Choroid plexus epithelial cell (primary cell): ENCODE data around the gene TSNAXIP1.
A peak's percentile ranks its signal among the peaks of the same experiment; 100 is the strongest.
"Not testable (repeated sequence)": the region's sequence is repeated elsewhere in the genome, so short reads cannot be mapped to it uniquely, and the experiment has no call there.

Source experiments
- DNase-seq: peaks from one replicate; pipeline ENCODE4 v3.0.0-alpha.2; 2010; ENCODE audit warnings: low read depth
- H3K4me3 ChIP-seq: 2 replicates; pipeline ENCODE4 v1.5.1; 2011; ENCODE audit warnings: low read depth, mild to moderate bottlenecking, control low read depth, low read length, moderate library complexity
- TF ChIP-seq, protein P1 (sequence below): conservative IDR thresholded peaks from 2 replicates; pipeline ENCODE4 v1.5.1; 2011; ENCODE audit warnings: low read depth, mild to moderate bottlenecking, control low read depth, inconsistent platforms, low read length, moderate library complexity

TSNAXIP1 gene

DNA sequence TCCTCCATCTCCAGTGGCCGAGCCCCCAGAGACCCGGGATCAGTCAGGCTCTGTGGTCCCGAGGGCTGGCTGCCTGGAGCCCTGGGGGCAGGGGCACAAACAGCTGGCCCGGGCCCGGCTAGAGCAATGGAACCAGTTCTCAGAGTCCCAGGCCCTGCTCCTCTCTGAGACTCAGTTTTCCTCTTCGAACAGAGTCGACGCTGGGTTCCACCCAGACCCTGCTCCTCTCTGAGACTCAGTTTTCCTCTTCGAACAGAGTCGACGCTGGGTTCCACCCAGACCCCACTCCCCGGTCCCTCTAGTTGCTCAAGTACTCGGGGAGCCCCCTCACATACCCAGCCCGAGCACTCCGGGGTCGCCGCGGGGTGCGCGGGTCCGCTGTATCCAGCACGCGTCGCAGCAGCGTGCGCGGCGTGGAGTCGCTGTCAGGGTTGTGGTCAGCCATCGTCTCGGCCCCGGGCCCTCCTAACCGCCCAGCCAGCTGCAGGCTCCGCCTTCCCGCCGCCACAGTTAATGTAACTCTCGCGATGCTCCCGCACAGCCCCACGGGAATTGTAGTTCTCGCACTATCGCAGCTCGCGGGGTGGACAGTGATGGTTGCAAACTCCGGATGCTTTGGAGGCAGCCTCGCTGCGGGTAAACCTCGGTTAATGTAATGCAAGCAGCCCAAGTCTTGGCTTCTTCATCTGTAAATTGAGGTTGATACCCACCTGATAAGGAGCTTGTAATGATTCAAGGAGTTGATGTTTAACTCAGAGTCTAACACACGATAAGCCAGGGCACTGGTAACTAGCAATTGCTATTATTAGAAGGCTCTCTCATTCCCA lies 26.9 kb downstream of the TSNAXIP1 start:
- DNase-seq: peak; percentile 90
- TF ChIP-seq, protein P1, sequence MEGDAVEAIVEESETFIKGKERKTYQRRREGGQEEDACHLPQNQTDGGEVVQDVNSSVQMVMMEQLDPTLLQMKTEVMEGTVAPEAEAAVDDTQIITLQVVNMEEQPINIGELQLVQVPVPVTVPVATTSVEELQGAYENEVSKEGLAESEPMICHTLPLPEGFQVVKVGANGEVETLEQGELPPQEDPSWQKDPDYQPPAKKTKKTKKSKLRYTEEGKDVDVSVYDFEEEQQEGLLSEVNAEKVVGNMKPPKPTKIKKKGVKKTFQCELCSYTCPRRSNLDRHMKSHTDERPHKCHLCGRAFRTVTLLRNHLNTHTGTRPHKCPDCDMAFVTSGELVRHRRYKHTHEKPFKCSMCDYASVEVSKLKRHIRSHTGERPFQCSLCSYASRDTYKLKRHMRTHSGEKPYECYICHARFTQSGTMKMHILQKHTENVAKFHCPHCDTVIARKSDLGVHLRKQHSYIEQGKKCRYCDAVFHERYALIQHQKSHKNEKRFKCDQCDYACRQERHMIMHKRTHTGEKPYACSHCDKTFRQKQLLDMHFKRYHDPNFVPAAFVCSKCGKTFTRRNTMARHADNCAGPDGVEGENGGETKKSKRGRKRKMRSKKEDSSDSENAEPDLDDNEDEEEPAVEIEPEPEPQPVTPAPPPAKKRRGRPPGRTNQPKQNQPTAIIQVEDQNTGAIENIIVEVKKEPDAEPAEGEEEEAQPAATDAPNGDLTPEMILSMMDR: no peak
- peak overlapping the region; percentile 88 for H3K4me3 ChIP-seq

DNA sequence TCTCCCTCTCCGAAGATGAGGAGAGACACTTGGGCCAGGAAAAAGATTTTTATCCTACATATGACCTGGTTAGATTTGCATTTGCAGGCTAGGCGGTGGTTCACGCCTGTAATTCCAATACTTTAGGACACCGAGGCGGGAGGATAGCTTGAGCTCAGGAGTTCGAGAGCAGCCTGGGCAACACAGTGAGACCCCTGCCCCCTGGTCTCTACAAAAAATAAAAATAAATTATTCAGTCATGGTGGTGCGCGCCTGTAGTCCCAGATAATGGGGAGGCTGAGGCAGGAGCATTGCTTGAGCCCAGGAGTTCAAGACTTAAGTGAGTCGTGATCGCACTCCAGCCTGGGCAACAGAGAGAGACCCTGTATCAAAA lies 27.5 kb downstream of the TSNAXIP1 start:
- H3K4me3 ChIP-seq: peak overlapping the region; percentile 88
- TF ChIP-seq, protein P1: no peak
- DNase-seq: no peak

DNA sequence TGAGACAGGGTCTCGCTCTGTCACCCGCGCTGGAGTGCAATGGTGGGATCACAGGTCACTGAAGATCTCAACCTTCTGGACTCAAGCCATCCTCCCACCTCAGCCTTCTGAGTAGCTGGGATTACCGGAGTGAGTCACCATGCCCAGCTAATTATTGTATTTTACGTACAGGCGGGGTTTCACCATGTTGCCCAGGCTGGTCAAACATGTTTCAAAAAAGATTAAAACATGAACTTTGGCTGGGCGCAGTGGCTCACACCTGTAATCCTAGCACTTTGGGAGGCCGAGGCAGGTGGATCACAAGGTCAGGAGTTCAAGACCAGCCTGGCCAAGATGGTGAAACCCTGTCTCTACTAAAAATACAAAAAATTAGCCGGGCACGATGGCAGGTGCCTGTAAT lies 30.5 kb downstream of the TSNAXIP1 start:
- H3K4me3 ChIP-seq: not testable (repeated sequence)

DNA sequence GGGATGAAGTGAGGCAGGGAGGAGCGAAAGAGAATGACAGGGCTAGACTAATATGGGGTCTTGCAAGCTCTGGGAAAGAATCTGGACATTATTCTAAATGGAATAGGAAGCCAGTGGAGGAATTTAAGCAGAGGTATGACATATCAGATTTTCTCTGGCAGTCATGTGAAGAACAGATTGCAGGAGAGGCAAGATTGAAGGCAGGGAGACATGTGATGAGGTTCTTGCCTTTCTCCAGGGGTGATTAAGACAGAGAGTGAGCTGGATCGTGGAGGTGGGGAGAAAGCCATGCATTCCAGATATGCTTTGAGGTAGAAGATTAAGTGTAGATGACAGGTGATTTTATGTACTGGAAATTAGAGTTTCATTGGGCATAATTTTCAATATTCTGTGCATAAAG lies 31.1 kb downstream of the TSNAXIP1 start:
- TF ChIP-seq, protein P1: no peak
- DNase-seq: no peak
- no peak overlapping the region for H3K4me3 ChIP-seq

More for the DNA sequence above, 30.5 kb downstream of the TSNAXIP1 start:
- DNase-seq: not testable (repeated sequence)

DNA sequence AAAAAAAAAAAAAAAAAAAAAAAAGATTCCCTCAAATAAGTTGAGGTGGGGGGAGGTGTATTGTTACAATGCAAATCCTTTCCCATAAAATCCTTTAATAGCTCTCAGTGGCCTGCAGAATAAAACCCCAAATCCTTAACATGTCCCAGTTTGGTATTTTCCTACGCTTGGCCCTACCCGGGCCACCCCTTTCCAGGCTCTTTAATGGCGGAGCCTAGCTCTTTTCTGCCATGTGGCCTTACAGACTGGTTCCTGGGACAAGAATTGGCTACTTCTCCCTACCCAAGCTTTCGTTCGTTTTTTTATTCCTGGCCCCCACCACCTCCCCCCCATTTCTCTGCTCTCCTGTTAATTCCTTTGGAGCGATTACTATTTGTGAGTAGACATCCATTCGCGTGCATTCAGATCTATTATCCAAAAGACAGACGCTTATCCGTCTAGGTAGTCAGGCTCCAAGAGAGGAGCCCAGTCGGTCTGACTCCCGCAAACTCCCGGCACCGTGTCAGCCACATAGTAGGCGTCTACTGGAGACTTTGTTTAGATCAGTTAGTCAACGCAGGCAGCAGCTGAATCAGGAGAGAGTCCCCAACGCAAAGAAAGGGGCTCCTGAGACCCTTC lies 34.6 kb downstream of the TSNAXIP1 start:
- TF ChIP-seq, protein P1: no peak
- peak overlapping the region; percentile 99 for H3K4me3 ChIP-seq
- no peak for DNase-seq

DNA sequence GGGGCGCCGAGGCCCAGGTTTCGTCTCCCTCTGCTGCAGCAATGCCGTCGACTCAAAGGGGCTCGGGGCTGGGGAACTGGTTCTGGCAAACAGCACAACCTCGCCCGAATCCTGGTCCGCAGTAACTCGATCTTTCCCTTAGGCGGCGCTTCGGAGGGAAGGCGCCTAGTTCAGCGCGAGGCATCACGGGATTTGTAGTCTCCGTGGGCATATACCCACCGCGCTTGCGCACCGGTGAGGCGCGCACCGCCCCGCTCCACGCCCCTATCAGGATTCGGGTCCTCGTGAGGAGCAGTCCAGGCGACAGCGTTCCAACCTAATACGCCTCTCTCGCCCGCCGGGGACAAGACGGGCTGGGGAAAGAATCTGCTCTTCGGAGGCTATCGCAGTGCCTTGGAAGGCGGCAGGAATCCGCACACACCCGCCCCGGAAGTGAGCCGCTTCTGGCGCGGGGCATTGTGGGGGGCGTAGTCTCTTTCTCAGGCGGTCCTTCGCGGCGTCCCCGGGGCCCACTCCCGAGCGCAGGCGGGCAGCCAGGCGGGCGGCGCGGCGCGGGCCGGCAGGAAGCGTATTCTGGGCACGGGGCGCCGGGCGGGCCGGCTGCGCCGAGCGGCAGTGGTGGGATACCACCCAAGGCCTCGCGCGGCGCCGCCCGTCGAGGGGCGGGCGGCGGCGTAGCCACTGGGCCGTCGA lies 35.3 kb downstream of the TSNAXIP1 start, which contains the start of gene THAP11:
Gene THAP11, plus strand, starts transcription at position 505 of the 693 bp plus-strand sequence. CDS start 235 bp downstream, outside the sequence.
- peak within 1 kb of the TSS; percentile 99 for H3K4me3 ChIP-seq
- TF ChIP-seq, protein P1: peak; percentile 84
- peak; percentile 97 for DNase-seq
